Measurements from ENCODE around the gene APC.
"Not testable (repeated sequence)": the region's sequence is repeated elsewhere in the genome, so short reads cannot be mapped to it uniquely, and the experiment has no call there.

Gene APC

DNA sequence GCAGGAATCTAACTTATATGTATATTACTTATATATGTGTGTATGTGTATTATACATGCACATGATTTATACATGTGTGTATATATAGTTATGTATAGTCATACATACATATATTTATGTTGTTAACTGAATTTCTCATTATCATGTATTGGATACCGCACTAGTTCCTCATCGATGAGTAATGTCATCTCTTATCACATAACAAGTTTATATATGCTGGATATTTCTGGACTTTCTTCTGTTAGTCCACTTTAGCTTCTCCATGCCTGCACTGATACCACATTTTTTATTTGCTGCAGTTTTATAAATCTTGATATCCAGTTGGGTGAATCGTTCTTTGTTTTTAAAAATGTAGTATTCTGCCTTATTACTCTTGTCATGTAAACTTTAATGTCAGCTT is 50.2 kb downstream of the APC start:
- DNase-seq = no peak

DNA sequence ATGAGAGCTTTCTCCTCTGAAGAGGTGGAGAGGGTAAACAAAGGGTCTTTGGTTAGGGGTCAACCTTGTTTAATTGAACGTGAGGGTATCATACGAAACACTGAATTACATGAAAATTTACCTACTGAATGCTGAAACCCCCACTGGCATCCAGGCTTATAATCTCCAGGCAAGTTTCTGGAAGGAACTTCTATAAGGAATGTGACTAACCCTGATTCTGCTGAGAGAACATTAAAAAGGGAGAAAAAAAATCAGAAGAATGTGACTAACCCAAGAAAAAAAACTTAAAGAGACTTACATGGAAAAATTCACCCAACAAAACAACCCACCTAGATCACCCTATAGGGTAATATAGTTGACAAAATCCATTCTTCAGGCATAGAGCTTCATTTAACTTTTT is 55.5 kb downstream of the APC start:
- DNase-seq = no peak

DNA sequence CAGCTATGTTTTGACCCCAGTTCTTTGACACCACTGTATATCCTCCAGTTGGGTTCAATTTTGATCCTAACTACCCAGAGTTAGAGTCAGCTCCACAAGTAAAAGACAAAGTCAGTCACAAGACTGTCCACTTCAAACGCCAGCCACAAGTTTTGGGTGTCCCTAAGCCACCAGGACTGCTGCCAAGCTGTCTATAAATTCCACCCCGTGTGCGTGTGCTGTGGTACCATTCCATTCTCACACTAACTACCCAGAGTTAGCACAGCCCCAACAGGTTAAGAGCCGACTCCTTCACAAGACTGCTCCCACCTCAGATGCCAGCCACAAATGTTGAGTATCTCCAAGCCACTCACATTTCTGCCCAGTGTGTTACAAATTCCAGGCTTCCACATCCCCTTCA is 56.7 kb downstream of the APC start:
- DNase-seq = no peak

DNA sequence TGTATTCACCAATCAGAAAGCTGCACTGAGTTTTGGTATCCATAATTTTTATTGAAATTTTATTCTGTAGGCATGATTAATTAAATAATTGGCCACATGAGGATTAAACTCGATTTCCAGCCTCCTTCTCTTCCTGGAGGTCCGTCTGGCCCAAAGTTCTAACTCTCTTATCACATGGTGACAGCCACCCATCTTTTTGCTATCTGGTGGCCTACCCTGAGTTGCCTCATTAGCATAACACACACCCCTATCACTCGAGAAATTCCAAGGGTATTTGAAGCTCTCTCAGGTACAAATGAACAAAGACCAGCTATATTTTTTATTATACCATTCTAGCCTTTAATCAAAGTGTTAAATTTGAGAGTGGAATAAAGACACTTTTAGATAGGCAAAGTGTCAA is 57.7 kb downstream of the APC start:
- DNase-seq = no peak

DNA sequence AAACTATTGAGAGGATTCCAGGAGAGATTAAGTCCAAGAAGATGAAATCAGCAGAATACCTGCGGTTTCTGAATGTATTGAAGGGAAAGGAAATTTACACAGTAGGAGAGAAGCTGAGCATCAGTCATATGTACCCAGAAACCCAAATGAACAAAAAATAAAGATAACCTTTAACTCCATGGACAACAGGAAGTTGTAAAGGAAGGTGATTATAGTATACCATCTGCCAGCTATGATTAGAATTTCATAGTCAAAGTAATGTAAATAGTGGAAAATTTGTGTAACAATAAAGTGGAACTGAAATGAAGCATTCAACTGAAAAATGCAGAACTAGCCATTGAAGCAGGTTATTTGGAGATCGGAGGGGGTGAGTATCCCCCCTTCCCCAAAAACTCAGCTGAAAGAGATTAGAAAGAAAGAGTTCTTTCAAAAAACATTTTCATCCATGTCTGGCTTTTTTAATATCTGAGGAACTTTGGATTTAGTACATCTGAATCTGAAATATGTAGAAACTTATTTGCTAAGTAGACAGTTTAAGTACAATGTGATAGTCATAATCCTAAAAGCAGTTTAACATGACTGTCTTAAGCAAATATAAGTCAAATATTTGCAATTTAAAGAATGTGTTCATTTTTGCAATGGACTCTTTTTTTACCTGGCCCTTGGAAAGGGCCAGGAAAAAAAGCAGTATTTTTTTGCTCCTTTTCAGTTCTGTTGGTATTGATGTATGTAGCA is 58.4 kb downstream of the APC start:
- DNase-seq = peak in 1 of 3 donors; percentile 19

DNA sequence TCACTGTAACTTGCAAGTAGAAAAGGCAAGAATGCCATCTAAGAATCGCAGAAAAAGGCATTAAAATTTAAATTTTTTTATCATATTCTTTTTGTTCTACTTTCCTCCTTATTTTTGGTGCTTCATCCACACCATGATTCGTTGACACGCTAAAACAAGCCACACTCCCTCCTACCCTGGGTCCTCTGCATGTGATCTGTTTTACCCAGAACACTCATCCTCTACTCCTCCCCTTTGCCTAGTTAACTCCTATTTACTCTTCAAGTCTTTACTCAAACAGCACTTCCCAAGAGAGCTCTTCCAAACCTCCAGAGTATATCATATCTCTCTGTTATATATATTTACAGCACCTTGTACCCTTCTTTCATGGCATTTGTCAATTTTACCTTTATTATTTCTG is 62.0 kb downstream of the APC start:
- DNase-seq = no peak

DNA sequence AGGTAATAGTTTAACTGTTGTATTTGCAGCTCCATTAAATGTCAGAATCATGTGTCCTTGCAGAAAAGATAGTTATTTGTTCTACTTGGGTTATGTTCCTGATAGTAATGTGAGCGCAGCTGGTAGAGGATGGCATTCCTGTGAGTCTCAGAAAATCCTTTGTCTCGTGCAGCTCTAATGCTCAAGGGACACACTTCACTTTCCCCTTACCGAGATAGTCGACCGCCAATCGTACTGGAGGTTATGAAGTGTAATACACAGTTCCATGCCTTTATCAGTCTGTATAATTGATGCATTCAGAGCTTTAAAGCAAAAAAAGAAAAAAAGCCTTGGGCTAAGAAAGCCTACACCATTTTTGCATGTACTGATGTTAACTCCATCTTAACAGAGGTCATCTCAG is 63.2 kb downstream of the APC start:
- DNase-seq = no peak

DNA sequence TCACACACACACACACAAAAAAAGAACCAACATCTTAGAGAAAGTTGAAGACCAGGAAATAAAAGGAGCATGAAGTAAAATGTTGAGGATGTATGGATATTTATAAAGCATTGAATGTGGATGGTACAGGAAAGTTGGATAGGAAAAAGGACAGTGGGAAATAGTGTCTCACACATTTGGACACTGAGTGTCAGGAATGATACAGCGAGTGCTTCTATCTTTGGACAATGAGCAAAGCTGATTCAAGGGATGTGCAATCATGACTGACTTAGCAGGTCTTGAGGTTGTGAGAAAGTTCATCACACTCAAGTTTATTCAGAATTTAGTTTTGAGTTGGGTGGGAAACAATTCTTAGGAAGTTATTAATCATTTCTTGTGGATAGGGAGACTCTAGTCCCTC is 73.3 kb downstream of the APC start:
- no peak for DNase-seq

DNA sequence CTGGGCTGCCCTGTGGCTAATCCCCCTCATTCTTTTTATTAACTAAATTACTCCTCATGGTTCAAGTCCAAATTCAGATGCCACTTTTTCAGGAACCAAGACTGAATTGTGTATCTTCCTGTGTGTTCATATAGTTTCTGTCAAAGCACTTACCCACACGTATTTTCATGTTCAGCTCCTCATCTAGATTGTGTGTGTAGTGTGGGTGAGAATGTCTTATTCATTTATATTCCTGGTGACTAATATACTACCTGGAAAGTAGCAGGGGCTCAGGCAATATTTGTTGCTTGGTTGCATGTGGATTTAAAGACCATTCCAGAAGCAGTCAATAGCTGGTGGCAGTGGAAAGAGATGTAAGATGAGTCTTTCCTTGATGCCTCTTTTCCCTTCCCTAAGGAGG is 74.9 kb downstream of the APC start:
- no peak for DNase-seq

DNA sequence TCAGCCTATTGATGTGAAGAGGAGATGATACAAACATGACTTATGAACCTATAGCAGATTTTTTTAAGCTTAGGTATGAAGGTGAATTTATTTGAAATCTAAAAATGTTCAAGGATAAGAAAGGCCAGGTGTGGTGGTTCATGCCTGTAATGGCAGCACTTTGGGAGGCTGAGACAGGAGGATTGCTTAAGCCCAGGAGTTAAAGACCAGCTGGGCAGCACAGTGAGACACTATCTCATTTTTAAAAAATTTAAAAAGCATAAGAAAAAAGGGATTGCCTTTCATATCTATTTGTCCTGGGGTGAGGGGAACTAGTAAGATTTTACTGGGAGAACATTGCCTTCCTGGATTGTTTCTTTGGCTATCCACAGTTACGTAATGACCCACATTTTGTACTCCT is 82.6 kb downstream of the APC start:
- DNase-seq = no peak

DNA sequence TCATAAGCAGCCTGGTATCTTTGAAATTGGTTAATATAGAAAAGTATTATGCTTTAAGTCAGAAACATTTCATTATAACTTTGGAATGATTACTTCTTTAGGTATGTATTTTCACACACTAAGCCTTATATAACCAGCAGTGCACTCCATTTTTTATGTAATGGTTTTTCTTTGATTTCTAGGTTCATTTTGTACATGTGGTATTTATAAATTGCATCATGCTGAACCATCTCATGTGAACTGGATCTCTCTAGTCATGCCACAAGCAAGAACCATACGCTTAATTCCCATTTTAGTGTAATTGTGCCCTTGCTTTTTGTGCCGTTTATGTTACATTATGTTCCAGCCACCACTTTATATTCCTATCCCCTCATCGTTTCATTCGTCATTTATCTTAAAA is 84.8 kb downstream of the APC start:
- DNase-seq = no peak

DNA sequence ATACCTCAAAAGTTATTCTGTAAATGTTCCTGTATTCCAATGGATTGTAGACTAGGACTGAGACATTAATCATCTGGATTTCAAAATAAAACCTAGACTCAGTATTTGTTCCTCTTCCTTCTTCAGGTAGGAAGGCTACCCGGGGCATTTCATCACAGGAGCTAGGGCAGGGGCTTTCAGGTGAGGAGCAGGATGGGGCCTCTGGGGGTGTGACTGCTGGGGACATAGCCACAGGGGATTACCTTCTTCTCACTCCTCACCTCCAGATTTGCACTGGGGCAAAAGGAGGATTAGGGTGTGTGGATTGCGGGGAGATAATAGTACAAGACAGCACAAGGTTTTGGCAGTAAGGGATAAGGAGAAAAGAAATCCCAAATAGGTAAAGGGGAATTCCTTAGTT is 85.5 kb downstream of the APC start:
- no peak for DNase-seq

DNA sequence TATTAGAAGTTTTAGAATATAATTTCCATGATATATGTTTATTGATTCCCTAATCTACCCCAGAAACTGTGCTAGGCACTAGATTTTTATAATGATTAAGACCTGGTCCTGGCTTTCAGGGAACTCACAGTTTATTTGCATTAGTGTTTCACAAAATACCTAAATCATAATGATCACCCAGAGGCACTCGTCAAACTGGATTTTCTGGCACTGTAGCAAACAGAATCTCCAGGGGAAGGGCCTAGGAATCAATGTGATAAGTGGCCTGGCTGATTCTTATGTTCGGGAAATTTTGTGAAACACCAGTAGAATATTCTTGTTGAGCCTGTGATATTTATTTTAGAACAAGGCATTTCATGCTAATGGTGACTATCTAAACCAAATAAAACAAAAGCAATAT is 86.0 kb downstream of the APC start:
- no peak for DNase-seq

DNA sequence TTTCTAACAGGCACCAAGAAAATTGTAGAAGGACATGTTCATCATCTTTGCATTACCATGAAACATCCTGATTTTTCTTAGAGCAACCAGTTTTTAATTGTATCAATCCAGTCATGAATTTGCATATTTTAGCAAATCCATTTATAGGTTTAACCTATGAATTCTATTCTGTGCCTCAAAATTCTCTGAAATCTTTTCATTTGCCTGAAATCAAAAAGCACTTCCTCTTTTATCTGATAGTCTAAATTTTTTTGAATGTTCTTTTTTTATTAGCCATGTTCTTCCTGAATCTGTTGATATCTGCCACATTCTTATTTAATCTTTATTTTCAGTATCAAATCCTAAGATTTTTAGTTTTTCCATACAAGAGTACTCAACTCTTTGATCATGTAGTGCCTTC is 86.5 kb downstream of the APC start:
- no peak for DNase-seq

DNA sequence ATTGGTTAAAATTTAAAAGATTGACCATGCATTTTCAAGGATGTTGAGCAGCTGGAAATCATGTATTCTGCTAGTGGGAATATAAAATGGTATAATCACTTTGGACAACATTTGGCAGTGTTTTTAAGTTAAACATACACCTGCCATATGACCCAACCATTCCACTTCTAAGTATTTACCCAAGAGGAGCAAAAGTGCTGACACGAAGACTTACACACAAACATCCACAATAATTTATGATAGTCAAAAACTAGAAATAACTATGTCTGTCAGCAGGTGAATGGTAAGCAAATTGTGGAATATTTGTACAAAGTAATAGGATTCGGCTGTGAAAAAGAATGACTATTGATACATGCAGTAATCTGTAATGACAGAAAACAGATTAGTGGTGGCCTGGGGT is 92.7 kb downstream of the APC start:
- DNase-seq = no peak

DNA sequence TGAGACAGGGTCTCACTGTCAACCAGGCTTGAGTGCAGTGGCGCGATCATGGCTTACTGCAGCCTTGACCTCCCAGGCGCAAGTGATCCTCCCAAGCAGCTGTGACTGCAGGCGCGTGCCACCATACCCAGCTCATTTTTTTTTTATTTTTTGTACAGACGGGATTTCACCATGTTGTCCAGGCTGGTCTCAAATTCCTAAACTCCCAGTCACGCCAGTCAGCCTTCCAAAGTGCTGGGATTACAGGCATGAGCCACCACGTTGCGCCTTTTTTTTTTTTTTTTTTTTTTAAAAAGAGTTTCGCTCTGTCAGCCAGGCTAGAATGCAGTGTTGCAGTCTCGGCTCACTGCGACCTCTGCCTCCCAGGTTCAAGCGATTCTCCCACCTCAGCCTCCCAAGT is 96.3 kb downstream of the APC start:
- DNase-seq = no peak

DNA sequence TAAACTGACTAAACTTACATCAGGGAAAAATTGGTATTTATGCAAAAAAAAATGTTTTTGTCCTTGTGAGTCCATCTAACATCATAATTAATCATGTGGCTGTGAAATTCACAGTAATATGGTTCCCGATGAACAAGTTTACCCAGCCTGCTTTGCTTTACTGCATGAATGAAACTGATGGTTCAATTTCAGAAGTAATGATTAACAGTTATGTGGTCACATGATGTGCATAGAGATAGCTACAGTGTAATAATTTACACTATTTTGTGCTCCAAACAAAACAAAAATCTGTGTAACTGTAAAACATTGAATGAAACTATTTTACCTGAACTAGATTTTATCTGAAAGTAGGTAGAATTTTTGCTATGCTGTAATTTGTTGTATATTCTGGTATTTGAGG is 106.8 kb downstream of the APC start:
- DNase-seq = no peak

DNA sequence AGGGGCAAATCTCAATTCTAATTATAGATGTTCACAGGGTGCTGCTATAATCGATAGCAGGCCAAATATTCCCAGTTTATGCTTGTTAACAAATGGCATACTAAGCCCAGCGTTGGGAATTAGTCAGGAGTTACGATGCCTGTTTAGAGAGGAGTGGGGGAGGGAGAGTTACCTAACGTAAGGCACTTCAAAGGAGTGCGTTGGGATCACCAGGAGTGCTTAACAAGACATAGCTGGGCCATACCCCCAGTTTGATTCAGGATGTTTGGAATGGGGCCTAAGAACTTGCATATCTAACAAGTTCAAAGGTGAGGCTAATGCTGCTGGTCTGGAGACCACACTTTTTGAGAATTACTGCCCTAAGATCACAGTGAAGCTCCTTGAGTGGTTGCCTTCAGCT is 108.9 kb downstream of the APC start:
- no peak for DNase-seq

DNA sequence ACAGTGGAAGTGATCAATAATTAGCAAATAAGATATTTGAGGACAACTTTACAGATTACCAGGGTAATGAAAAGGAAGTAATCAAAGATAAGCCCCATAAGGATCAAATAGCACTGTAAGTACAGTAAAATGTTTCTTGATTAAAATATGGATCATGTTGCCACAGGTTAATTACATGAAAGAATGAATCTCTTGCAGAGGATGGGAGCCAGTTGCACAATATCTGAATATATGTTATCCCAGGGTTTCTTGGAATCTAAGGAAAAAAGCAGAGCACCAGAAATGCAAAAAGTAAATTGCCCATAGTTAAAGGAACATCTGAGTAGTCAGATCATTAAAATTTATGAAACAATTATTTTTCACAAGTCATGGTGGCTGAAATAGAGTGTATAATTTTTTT is 109.6 kb downstream of the APC start:
- no peak for DNase-seq

DNA sequence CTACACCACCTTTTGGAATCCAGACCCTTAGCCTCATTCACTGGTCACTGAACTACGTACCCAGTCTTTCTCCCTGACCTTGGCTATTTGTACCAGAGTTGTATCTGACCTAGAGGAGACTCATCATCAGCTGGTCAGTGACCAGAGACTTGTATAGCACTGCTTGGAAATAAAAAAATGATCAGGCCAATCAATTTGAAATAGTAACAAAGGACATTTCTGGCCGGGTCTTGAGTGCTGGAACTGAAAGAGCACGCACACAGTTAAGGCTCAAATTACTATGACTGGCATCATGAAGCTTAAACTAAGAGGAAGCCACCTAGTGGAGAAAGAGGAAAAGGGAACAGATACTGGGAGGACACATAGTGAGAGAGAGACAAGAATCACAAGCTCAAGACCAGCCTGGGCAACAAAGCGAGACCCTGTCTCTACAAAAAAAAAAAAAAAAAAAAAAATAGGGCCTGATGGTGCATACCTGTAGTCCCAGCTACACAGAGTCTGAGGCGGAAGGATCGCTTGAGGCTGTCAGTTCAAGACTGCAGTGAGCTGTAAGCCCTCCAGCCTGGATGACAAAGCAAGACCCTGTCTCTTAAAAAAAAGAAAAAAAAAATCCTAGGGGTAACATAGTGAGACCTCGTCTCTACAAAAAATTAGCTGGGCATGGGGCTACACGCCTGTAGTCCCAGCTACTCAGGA is 110.6 kb downstream of the APC start:
- peak; percentile 64 to 77 (median 70) for DNase-seq

DNA sequence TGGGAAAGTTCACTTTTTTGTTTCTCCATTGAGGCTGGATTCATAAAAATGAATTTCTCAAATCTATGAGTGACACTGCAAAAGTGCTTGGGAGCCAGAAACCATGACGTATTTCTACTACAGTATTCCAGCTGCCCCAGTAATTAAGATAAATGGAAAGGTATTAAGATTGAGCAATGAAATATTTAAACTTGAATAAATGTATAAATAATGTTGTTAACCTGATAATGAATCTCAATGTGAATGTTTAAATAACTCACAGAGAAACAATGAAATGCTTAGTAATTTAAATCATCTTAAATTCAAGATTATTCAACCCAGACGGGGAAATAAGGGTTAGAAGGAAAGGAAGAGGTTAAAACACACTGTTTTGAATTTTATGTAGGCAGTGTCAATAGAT is 112.2 kb downstream of the APC start:
- DNase-seq = no peak

DNA sequence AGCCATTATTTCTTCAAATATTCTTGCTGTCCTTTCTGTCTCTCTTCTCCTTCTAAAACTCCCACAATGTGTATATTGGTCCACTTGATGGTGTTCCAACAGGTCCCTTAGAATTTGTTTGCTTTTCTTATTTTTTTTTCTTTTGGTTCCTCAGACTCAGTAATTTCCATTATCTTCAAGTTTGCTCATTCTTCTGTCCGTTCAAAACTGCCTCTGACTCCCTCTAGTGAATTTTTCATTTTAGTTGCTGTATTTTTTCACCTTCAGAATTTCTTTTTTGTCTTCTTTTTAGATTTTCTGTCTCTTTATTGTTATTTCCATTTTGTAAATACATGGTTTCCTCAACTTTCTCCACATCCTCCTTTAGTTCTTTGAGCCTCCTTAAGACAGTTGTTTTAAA is 117.0 kb downstream of the APC start:
- DNase-seq = no peak

DNA sequence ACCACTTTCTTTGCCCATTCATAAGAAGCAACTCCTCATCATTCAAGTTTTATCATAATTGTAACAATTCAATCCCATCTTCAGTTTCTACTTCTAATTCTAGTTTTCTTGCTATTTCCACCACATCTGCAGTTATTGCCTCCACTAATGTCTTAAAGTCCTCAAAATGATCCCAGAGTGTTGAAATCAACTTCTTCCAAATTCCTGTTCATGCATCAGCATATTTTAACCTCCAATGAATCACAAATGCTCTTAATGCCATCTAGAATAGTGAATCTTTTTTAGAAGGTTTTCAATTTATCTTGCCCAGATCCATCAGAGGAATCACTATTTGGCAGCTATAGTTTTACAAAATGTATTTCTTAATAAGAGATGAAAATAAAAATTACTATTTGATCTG is 120.2 kb downstream of the APC start:
- no peak for DNase-seq

DNA sequence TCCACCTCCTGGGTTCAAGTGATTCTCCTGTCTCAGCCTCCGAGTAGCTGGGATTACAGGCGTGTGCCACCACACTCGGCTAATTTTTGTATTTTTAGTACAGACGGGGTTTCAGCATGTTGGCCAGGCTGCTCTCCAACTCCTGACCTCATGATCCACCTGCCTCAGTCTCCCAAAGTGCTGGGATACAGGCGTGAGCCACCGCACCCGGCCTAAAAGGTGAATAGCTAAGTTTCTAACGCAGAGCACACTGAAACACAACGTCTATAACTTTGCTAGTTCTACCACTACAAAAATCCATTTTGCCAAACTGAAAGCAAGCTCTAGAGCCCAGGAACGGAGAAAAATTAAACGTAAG is 122.9 kb downstream of the APC start:
- not testable (repeated sequence) for DNase-seq

All from suppressor macrophage treated with lipopolysaccharide for 1 hour (primary cell).